HG03432 (cell line): ENCODE data around the gene CCDC148.

Source experiments
- ATAC-seq: cut with Tn5 transposase; IDR thresholded peaks from one replicate; pipeline ENCODE4 v1.9.1; 2021; ENCODE audit warnings: mild to moderate bottlenecking, moderate library complexity; ENCODE audit not compliant: unreplicated experiment

CCDC148 gene

GRCh38 chr2:158131919-158132566 lies 324.5 kb downstream of the CCDC148 start:
- ATAC-seq: no peak

GRCh38 chr2:158131483-158131912 lies 325.1 kb downstream of the CCDC148 start:
- ATAC-seq: no peak

DNA sequence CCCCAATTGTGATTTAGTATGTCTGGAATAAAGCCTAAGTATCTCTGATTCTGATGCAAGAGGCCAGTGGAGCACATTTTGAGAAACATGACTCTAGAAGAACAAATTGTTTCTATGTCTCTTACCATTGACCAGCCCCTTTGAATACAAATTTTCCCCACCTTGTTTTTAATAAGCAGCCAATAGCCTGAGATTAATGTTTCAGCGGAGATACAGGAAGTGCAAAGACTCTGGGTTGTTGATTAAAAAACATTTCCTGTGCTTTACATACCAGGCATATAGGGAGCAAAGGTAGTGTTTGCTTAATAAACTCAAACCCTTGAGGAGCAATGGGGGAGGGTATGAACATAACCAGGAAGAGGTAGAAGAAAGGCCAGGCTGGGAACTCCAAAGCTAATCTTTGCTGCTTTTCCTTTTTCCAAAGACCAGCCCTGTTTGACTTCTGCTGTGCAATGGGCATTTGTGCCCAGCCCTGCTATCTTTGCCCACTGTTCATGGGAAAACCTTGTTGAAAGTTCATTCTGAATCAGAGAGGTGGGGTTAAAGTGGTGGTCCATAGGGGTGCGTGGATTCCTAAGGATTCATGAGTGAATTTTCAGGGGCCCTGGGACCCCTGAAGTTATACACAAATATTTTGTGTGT lies 325.6 kb downstream of the CCDC148 start:
- ATAC-seq: no peak

GRCh38 chr2:158129037-158129436 lies 327.5 kb downstream of the CCDC148 start:
- ATAC-seq: no peak

- ATAC-seq: no peak
Observed at GRCh38 chr2:158128168-158128973, 328.2 kb downstream of the CCDC148 start.

GRCh38 chr2:158127380-158127804 lies 329.2 kb downstream of the CCDC148 start:
- ATAC-seq: no peak

- no peak for ATAC-seq
Observed at GRCh38 chr2:158125756-158126498, 330.6 kb downstream of the CCDC148 start.

DNA sequence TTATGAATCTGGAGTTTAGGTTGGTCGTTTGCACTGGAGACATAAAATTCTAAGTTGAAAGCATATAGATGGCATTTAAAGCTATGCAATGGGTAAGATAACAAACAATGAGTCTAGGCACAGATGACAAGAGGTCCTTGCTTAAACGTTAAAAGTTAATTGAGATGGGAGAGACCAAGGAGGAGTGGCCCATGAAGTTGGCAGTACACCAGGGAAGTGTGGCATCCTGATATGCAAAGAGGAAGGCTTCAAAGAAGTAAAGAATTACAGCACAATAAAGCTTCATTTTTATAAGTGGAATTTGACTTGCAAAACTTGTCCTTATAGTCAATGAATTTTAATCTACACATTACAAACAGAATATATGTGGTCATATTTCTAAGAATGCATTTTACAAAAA lies 331.7 kb downstream of the CCDC148 start:
- ATAC-seq: no peak
